Ishikawa (cell line): ENCODE results near the gene PRPS1.
A peak's percentile ranks its signal among the peaks of the same experiment; 100 is the strongest.

ENCODE experiments used
- CEBPB ChIP-seq: IDR thresholded peaks from 2 replicates; pipeline ENCODE4 v1.6.1; 2012
- EGR1 ChIP-seq: IDR thresholded peaks from 2 replicates; pipeline ENCODE4 v1.6.1; 2012
- EP300 ChIP-seq: IDR thresholded peaks from 2 replicates; pipeline ENCODE4 v1.6.1; 2012; ENCODE audit warnings: borderline replicate concordance
- FOXM1 ChIP-seq: IDR thresholded peaks from 2 replicates; pipeline ENCODE4 v1.6.1; 2012; ENCODE audit warnings: low read depth, borderline replicate concordance
- RAD21 ChIP-seq: IDR thresholded peaks from 2 replicates; pipeline ENCODE4 v1.6.1; 2012; ENCODE audit warnings: low read depth
- TAF1 ChIP-seq: IDR thresholded peaks from 2 replicates; pipeline ENCODE4 v1.6.1; 2012; ENCODE audit warnings: low read depth, mild to moderate bottlenecking
- TCF12 ChIP-seq: IDR thresholded peaks from 2 replicates; pipeline ENCODE4 v1.6.1; 2012; ENCODE audit warnings: low read depth
- TEAD4 ChIP-seq: IDR thresholded peaks from 2 replicates; pipeline ENCODE4 v1.6.1; 2012
- YY1 ChIP-seq: IDR thresholded peaks from 2 replicates; pipeline ENCODE4 v1.6.1; 2012; ENCODE audit warnings: low read depth
- TF ChIP-seq, protein P1 (sequence below): IDR thresholded peaks from 2 replicates; pipeline ENCODE4 v1.6.1; 2012
- TF ChIP-seq, protein P2 (sequence below): IDR thresholded peaks from 2 replicates; pipeline ENCODE4 v1.6.1; 2012

DNA sequence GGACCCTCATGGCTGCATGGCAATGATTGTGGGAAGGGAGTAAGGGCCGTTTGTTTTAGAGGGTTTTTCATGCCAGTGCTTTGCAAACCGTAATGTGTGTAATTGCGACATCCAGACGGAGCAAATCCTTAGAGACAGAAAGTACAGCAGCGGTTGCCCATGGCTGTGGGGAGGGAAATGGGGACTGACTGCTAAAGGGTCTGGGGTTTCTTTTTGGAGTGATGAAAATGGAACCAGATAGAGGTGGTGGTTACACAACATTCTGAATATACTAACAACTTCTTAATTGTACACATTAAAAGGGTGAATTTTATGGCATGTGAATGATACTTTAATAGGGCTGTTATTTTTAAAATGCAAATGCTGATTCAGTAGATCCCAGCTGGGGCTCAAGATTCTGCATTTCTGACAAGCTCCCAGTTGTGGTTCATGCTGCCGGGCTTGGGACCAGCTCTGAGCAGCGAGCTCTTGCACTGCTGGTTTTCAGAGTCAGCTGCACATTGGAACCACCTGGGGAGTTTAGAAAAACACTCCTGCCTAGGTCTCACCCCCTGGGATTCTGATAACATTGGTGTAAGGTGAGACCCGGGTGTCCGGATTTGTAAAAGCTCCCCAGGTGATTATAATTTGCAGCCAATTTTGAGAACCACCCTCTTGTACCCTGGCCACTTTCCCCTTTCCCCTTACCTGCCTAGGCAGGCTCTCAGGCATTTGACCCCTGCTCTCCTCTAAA lies 47.7 kb downstream of the PRPS1 start:
- TF ChIP-seq EP300, result no peak
- TF ChIP-seq, protein P1, sequence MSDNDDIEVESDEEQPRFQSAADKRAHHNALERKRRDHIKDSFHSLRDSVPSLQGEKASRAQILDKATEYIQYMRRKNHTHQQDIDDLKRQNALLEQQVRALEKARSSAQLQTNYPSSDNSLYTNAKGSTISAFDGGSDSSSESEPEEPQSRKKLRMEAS, result no peak
- TF ChIP-seq, protein P2, sequence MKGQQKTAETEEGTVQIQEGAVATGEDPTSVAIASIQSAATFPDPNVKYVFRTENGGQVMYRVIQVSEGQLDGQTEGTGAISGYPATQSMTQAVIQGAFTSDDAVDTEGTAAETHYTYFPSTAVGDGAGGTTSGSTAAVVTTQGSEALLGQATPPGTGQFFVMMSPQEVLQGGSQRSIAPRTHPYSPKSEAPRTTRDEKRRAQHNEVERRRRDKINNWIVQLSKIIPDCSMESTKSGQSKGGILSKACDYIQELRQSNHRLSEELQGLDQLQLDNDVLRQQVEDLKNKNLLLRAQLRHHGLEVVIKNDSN, result no peak
- no peak for TF ChIP-seq EGR1
- no peak for TF ChIP-seq FOXM1
- no peak for TF ChIP-seq TEAD4
- no peak for TF ChIP-seq TCF12
- no peak for TF ChIP-seq TAF1
- TF ChIP-seq RAD21, result no peak
- TF ChIP-seq CEBPB, result peak; percentile 62
- TF ChIP-seq YY1, result no peak
